ENCODE measurements around the gene TM4SF5.

Gene TM4SF5

GRCh38 chr17:4747847-4748246 is 23.8 kb upstream of the TM4SF5 start:
- DNase-seq (ENCODE audit: low read depth in 2 of 2) = no peak

- no peak for DNase-seq (ENCODE audit: low read depth in 2 of 2)
Observed at GRCh38 chr17:4748686-4749085, 23.0 kb upstream of the TM4SF5 start.

GRCh38 chr17:4750606-4751005 is 21.1 kb upstream of the TM4SF5 start:
- DNase-seq (ENCODE audit: low read depth in 2 of 2) = no peak

GRCh38 chr17:4751932-4752331 is 19.8 kb upstream of the TM4SF5 start:
- DNase-seq (ENCODE audit: low read depth in 2 of 2) = no peak

DNA sequence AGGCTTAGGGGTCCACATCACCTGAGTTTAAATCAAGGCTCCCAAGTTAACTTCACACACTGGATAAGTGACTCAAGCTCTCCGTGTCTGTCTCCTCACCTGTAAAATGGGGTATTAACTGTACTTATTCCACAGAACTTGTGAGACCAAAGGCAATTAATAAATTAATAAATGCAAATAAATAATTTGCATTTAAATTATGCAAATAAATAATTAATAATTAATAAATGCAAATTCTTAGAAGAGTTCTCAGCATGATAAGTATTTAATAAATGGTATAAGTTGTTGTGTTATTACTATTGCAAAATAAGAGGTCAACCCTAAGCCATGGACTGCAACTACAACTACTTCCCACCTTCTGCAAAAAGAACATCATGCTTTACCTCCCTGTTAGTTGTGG is 18.3 kb upstream of the TM4SF5 start:
- DNase-seq (ENCODE audit: low read depth in 2 of 2) = no peak

DNA sequence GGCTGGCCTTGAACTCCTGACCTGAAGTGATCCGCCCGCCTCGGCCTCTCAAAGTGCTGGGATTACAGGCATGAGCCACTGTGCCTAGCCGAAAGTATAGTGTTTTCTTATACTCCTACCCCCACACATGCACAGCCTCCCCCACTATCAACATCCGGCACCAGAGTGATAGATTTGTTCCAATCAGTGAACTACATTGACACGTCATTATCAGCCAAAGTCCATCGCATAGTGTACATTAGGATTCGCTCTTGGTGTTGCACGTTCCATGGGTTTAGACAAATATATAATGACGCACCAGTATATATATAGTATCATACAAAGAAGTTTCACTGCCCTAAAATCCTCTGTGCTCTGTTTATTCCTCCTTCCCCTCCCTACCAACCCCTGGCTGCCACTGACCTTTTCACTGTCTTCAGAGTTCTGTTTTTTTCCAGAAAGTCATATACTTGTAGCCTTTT is 11.9 kb upstream of the TM4SF5 start:
- DNase-seq (ENCODE audit: low read depth in 2 of 2) = no peak

DNA sequence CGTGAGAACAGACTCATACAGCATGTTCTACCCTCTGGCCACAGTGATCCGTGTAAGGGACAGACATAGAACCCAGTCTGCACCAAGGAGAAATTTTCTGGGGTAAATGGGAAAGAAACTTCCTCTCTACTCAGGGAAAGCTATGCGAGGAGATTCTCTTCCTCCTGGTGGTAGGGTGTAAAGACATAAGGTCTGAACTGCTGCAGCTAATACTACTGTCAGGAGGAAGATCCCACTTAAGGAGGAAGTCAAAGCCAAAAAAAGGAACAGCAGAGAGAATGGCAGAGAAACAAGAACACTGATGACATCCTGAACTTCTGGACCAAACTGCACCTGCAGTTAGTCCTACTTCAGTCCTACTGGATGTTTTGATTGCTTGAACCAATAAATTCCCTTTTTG is 7.1 kb upstream of the TM4SF5 start:
- DNase-seq (ENCODE audit: low read depth in 2 of 2) = no peak

DNA sequence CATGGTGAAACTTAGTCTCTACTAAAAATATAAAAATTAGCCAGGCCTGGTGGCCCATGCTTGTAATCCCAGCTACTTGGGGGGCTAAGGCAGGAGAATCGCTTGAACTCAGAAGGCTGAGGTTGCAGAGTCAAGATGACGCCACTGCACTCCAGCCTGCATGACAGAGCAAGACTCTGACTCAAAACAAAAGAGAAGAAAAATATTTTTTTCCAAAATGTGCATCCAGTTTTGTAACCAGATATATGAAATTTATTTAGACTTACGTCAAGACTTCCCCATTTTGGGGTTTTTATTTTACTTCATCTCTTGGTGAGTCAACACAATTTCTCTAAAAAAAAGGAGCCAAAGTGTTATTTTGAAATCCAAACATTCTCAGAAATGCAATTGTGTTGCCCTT is 5.5 kb upstream of the TM4SF5 start:
- no peak for DNase-seq (ENCODE audit: low read depth in 2 of 2)

GRCh38 chr17:4766723-4767122 is 5.0 kb upstream of the TM4SF5 start:
- no peak for DNase-seq (ENCODE audit: low read depth in 2 of 2)

- no peak for DNase-seq (ENCODE audit: low read depth in 2 of 2)
Observed at GRCh38 chr17:4768298-4768697, 3.4 kb upstream of the TM4SF5 start.

GRCh38 chr17:4769628-4770027 is 2.1 kb upstream of the TM4SF5 start:
- no peak for DNase-seq (ENCODE audit: low read depth in 2 of 2)

DNA sequence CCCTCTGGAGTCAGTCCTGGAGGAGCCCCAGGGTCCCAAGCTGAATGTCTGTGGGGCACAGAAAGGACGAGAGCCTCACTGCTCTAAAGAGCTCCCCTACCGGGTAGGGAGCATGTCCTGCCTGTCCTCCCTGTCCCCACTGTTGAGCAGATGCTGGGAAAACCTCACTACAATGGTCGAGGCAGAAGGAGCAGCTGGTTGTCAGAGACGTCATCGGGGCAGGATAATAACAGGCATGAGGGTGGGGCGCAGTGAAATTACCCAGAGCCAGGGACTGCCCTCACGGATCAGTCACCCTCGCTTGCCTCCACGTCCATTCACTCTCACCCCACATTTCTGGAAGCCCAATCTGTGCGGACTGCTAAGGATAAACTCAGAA is 538 bp downstream of the TM4SF5 start:
- no peak for DNase-seq (ENCODE audit: low read depth in 2 of 2)

GRCh38 chr17:4777969-4778760 is 6.5 kb downstream of the TM4SF5 start:
- no peak for DNase-seq (ENCODE audit: low read depth in 2 of 2)

DNA sequence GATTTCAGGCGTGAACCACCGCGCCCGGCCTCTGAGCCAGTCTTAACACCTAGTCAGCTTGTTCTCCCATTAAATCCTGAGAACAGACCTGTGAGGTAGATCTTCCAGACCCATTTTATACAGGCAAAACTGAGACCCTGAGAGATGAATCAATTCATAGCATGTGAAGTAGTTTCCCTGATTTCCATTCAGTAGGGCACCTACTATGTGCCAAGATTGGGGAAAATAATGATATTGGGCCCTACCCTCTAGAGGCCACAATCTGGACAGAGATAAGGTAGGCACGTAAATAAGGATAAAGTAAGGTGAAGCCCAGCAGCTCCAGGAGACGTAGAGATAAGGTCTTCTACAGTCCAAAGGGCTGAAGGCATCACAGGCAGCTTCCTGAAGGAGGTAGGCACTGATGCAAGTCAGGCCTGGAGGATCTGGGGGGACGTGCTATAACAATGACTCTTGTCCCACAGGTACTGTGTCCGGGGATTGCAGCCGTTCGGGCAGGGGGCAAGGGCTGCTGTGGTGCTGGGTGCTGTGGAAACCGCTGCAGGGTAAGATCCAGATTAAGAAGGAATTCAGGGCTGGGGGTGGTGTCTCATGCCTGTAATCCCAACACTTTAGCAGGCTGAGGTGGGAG is 8.8 kb downstream of the TM4SF5 start:
- DNase-seq (ENCODE audit: low read depth in 2 of 2) = no peak

GRCh38 chr17:4782652-4783051 is 11.0 kb downstream of the TM4SF5 start:
- no peak for DNase-seq (ENCODE audit: low read depth in 2 of 2)

- no peak for DNase-seq (ENCODE audit: low read depth in 2 of 2)
Observed at GRCh38 chr17:4785311-4786105, 13.8 kb downstream of the TM4SF5 start.

GRCh38 chr17:4786106-4786511 is 14.4 kb downstream of the TM4SF5 start, which contains the start of gene VMO1:
Gene VMO1, minus strand, starts transcription at chr17:4786364. Its CDS starts 12 bp downstream, at chr17:4786352.
- DNase-seq (ENCODE audit: low read depth in 2 of 2) = no peak

GRCh38 chr17:4786516-4786915 is 14.8 kb downstream of the TM4SF5 start:
- DNase-seq (ENCODE audit: low read depth in 2 of 2) = no peak

DNA sequence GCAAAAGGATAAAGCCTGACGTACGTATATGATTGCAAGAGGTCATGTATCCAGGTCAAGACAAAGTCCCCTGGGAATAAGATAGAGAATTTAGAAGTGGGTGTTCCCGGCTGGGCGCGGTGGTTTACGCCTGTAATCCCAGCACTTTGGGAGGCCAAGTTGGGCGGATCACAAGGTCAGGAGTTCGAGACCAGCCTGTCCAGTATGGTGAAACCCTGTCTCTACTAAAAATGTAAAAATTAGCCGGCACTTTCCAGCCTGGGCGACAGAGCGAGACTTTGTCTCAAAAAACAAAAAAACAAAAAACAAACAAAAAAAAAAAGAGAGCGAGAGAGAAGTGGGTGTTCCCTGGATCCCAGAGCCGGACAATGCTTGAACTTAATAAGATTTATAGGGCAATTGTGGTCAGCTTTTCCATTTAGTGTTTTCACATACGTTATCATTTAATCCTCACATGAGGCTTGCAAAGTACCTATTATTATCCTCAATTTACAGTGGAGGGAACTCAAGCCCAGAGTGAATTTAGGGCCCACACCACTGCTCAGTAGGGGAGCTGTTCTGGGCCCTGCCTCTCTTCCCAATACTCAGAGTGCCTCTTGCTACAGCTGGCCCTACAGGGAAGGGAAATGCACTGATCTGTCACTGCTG is 16.6 kb downstream of the TM4SF5 start:
- DNase-seq (ENCODE audit: low read depth in 2 of 2) = no peak

DNA sequence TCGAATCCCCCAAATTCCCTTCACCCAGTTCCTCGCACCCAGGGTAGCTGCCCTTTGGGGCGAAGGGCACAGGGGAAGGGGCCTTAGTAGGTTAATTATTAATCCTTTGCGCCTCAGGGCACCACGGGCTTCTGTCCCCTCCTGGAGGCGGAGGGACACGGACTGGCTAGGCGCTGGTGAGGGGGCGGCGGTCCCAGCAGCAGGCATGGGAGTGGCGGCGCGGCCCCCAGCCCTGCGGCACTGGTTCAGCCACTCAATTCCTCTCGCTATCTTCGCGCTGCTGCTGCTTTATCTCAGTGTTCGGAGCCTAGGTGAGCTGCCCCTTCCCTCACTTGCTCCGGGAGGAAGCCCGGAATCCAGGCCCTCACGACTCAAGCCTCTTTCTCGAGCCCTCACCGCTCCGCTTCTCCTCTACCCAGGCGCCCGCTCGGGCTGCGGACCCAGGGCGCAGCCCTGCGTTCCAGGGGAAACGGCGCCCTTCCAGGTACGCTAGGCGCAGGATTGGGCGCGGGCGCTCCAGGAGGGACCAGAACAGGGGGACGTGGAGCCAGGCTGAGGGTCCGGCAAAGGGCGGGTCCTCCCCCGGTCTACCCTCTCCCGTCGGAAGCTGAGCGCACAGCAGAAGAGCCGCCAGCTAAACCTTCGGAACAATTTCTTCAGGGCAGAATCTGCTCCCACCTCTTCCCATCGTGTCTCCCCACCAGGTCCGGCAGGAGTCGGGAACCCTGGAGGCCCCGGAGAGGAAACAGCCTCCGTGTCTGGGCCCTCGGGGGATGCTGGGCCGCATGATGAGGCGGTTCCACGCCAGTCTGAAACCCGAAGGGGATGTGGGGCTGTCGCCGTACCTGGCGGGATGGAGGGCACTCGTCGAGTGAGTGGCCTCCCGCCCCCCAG is 17.4 kb downstream of the TM4SF5 start, which contains the start of gene GLTPD2:
TSS of gene GLTPD2 (plus strand) at position 158 of the 894 bp plus-strand sequence. CDS start at position 206, 48 bp downstream.
- no peak for DNase-seq (ENCODE audit: low read depth in 2 of 2)

DNA sequence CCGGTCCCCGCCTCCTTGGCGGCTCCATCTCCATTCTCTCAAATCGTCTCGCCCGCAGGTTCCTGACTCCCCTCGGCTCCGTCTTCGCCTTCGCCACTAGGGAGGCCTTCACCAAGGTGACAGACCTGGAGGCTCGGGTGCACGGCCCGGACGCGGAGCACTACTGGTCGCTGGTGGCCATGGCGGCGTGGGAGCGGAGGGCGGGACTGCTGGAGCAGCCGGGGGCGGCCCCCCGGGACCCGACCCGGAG is 17.9 kb downstream of the TM4SF5 start:
- no peak for DNase-seq (ENCODE audit: low read depth in 2 of 2)

Measured in stimulated activated CD8-positive, alpha-beta memory T cell treated with anti-CD3 and anti-CD28 coated beads, Interleukin-2, amount 100 ng/mL, for 48 hours (primary cell).